GM19238 (cell line): Measurements from ENCODE around the gene LHX4.

Experiments used
- DNase-seq: peaks from one replicate; pipeline ENCODE4 v3.0.0; 2011; ENCODE audit warnings: low spot score; ENCODE audit not compliant: insufficient read length

Gene LHX4

DNA sequence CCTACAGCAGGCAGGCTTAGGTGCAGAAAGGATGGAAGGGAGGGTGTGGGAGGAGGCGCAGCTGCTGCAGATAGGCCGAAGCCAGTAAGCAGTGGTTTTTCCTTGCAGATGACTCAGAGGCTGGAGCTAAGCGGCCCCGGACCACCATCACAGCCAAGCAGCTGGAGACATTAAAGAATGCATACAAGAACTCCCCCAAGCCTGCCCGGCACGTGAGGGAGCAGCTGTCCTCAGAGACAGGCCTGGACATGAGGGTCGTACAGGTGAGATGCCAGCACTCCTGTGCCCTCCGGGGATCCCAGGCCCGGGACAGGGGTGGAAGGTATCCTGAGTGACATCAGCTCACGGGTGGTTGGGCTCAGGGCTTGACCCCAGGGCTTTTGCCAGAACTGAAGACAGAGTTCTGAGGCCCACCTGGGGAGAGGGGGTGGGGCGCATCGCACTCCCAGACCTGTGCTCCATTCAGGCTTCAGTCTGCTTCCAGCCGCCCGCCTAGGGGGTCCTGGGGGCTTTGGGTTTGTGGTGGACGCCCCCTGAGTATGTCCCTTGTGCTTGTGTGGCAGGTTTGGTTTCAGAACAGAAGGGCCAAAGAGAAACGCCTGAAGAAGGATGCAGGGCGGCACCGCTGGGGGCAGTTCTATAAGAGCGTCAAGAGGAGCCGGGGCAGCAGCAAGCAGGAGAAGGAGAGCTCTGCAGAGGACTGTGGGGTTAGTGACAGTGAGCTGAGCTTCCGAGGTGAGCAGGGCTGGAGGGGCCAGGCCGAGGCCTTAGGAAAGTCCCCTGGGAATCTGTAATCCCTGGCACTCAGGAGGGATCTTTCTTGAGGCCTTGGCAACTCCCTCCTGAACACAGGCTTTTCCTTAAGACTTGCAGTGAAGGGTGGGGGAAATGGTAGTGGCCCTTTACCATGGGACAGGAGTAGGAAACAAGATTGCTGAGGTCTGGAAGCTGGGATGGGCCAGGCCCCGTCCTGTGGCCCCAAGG lies 41.5 kb downstream of the LHX4 start:
- no peak for DNase-seq

DNA sequence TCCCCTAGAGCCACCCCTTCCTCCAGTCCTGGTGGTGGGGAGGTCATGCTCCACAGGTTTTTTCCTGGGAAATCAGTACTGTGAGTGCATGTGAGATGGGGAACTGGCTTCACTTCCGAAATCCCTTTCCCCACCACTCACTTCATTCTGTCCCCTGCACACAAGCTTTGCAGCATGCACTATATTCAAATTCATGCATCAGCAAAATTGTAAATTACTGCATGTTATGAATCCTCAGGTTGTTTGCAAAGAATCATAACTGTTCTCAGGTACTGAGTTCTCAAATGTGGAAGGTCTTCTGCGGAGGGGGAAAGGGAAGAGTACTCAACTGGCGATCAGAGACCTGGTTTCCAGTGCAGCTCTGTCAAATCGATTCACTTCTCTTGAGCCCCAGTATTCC lies 42.3 kb downstream of the LHX4 start:
- no peak for DNase-seq

DNA sequence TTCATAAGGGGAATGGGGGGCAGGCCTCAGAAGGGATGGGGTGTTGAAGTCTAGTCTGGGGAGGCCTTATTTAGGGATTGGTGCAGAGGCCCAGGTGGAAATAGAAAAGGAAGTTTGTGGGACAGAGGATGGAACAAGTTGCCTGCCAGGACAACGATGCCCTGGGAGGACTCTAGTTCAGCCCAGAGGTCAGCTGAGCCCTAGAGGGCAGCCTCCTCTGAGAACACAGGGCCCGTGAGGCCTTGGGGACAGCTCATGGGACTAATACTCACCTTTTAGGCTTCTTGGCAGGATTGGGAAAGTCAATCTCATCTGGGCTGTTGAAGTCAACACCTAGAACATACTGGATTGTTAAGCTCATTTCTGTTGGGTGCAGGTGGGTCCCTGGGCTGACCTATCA lies 43.0 kb downstream of the LHX4 start:
- no peak for DNase-seq

DNA sequence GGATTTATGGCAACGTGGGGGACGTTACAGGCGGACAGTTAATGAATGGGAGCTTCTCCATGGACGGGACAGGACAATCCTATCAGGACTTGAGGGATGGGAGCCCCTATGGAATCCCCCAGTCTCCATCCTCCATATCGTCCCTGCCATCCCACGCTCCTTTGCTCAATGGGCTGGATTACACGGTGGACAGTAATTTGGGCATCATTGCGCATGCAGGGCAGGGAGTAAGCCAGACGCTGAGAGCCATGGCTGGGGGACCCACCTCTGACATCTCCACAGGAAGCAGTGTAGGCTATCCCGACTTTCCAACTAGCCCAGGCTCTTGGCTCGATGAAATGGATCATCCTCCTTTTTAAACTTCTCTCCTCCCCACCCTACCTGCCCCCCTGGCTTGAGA lies 44.2 kb downstream of the LHX4 start:
- no peak for DNase-seq

DNA sequence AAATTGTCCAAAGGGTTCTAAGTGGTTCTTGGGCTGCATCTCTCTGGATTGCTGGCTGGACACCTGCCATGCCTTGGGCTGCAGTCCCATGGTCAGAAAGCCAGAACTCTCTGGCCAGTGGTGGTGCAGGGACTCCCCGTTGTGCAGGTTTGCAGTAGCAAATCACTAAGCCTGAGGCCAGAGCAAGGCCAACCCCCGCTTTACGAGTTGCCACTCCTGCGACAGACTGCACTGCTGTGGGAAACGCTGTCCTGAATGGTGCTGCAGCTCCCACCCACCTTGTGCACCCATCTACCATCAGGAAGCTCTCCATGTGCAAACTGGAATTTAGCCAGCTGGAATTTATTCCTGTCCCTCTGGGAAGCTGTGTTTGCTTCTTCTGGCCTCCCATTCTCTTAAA lies 45.7 kb downstream of the LHX4 start:
- no peak for DNase-seq

DNA sequence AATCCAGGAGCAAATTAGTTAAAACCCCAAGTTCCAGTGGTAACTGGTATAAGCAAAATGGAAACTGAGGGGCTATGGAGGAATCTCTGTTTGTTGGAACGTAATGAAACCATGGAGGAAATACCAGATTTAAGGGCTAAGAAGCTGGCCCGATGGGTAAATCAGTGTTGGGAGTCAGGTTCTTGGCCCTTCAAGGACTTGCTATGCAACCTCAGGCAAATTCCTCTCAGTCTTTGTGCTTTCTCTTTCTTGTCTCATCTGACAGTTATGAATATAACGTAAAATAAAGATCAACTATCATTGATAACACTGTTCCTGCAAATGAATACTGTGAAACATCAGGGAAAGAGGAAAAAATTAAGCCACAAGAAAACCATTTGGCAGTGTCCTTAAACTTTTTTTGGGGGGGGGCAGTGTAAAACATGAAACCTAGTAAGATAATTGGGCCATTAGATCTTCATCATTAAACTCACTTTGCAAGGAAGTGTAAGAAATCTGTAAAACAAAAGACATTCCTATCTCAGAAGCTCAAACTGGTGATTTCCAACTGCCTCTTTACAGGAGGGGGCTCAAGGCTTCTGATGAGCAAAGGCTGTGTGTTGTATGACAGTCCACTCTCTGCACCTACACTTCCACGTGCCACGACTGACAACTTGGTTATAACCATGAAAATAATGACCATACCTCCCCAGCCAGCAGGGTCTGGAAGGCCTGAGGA lies 47.6 kb downstream of the LHX4 start:
- DNase-seq, result no peak

DNA sequence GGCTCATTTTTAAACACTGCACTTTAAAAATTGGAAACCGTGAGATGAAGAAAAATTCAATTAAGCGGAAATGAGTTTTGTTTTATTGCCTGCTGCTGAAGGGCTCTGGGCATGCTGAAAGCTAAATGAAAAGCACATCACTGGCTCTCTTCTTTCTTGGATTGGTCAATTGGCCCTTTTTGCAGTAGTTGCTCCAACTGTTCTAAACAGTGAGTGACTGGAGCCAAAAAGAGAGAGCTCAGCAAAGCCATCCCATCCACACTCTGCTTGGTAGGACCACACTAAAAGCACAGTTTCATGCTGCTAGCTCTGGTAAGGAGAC lies 48.1 kb downstream of the LHX4 start:
- DNase-seq, result no peak

DNA sequence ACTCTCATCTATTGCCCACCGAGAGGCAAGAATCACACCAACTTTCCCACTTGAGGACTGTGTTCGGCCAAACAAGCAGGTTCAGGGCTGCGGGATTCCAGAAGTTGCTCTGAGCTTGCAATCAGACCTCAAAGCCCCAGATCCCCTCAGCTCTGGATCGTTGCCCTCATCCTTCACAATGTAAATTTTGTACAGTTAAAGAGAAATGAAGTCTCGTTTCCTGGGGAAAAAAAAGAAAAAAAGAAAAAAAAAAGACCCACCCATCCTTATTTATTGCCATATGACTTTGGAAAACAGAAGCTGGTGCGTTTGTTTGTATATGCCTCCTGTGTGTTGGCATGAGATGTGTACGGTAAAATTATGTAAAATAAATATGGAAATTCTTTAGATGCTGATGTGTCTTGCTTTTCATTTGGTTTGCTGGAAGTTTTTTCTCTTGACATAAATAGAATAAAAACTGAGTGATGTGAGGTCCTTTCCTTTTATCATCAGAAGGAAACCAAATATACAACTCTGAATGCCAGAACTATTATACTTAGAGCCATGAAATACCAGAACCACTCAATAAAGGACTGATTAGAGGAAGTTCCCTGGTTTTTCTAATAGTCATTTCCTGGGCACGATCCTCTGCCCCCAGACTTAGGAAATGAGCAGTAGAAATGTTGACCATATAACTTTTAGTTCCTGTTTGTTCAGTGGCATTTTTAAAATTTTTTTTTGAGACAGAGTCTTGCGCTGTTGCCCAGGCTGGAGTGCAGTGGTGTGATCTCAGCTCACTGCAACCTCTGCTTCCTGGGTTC lies 48.7 kb downstream of the LHX4 start:
- DNase-seq, result no peak

DNA sequence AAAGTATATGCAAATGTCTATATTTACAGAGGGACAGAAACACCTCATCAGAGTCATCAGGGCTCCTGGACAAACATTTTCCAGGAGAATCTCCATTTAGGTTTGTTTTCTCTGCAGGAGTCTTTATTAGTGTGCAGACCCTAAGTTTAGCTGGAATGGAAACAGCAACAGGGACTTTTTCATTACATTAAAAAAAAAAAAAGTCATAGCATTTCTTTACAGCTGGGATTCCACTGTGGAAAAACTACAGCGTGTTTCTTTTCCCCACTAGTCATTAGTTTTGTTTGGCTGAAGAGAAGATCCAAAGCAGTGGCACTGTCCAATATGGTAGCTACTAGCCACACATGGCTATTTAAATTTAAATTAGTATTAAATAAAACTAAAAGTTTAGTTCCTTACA lies 49.6 kb downstream of the LHX4 start:
- no peak for DNase-seq

DNA sequence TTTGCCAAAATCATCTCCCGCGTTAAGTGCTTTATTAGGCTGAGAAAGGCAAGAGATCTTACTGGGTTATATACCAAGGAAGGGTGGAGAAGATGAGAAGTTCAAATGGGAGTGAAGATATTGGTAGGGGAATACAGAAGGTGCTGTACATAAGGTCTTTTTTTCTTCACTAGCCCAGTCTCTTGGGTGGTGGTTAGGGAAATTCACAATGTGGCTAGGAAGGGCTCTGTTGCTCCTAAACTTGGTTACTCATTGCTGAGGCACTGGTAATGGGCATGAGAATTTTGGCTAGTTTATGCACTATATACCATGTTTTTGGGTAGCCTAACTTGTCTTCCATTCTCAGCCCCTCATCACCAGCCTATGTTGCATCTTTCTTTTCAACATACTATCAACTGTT lies 50.6 kb downstream of the LHX4 start:
- DNase-seq, result no peak

DNA sequence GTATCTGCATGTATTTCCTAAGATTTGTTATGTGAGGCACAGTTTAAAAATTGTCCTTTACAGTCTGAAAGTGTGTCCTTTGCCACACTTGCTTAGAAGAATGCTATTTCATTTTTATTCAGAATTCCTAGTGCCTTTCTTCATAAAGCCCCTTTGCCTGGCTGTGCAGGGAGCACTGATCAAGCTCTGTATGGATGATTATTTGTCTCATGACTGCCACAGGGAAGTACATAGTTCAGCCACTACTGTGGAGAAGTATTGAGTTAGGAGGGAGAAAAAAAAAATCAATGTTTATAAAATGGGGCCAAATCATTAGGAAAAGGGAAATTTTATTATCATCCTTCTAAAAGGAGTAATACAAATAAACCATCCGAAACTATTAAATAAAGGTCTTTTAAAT lies 51.4 kb downstream of the LHX4 start:
- no peak for DNase-seq

DNA sequence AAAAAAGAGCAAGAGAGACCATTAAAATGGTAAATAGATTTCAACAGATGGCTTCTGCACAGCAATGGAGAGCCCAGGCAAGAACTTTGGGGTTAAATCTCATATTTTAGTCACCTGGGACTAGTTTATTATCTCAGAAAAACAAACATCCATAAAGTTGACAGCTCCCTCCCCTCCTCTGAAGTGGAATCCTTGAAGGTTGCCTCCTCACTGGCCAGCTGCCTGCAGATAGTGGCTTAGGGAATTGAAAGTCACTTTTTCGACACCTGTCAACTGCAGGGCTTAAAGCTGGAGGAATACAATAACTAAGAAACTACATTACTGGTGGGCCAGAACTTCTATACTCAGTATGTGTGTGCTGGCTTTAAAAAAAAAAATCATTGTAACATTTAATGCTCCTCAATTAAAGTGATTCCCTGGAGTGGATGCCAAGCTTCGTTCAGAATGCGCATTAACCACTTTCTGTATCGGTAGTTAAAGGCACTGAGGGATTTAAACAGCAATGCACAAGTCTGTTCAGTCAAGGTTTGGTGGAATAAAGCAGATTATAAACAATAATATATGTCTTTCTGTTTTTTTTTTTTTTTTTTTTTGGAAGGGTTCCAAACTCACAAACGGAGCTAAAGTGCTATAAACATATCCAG lies 52.5 kb downstream of the LHX4 start:
- DNase-seq, result no peak

DNA sequence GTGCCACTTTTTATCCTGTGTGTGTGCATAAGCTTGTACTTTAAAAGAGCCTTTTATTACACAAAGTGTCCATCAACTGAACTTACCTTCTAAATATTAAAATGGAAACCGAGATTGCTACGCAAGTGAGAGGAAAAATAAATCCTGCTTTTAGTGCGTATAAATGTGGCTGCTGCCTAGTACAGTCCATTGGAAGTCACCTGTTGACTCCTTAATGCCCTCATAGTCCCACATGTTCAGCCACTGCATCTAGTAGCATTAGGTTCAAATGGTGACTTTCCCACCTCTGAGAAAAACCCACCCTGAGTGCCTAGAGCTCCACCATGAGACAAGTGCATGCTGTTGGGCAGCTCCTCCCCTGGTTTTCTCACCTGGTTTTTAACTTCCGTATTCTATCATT lies 53.0 kb downstream of the LHX4 start:
- DNase-seq, result no peak

DNA sequence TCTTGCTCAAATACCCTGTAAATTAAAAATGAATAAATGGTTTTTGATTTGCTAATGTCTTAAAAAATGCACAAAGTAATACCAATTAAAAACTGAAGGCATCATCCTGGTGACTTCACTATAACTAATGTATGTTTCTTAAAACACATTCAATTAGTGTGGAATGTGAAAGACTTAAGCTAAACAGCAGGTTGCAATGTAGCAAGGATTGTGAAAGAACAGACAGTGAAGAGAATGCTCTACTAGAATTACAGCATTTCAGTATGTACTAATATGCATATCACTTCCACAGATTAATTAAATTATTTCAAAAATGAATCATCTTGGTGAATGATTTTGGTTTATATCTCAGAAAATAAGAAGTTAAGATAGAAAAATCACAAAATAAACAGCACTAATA lies 56.4 kb downstream of the LHX4 start:
- DNase-seq, result no peak

DNA sequence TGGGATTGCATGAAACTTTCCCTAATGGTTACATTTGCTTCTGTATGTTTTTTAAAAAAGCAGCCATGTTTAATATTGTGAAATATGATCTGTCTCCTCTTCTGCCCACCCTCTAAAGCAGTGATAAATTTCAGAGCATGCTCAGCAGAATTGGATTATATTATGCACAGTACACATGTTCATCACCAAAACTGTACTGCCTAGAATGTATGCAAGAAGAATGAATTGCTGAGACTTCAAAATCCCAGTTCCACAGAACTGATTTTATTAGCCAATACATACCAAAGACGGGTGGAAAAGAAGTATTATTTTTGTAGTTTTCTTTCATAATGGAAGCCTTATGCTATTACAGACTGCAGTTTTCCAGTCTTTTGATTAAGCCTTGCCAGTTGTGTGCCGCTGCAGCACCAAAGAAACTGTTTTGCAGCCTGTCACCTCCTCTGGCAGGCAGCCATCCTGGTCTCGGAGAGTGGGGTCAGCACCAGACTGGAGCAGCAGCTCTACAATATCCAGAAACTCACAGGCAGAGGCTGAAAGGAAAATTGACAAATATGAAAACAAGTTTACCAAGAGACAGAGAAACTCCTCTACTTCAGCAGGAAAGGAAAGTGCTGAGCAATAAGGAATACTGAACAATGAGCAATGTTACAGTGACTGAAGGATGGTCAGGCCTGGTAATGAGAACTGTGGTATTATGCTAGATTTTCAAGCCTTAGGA lies 58.1 kb downstream of the LHX4 start:
- no peak for DNase-seq

DNA sequence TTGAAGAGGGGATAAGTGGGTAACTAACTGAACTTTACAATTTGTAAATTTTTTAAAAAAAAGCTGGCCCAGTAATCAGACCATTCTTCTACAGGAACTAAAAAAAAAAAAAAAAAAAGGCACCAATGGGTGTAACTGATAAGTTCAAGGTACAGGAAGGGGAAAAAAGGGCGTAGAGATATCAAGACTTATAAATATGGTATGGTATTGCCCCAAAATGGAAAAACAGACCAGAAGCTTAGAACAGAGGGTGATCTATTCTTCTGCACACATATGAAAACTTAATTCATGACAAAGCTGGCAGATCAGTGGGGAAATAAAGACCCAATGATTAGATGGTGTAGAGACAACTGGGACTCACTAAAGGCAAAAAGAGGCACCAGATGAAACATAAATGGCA lies 58.9 kb downstream of the LHX4 start:
- DNase-seq, result no peak

DNA sequence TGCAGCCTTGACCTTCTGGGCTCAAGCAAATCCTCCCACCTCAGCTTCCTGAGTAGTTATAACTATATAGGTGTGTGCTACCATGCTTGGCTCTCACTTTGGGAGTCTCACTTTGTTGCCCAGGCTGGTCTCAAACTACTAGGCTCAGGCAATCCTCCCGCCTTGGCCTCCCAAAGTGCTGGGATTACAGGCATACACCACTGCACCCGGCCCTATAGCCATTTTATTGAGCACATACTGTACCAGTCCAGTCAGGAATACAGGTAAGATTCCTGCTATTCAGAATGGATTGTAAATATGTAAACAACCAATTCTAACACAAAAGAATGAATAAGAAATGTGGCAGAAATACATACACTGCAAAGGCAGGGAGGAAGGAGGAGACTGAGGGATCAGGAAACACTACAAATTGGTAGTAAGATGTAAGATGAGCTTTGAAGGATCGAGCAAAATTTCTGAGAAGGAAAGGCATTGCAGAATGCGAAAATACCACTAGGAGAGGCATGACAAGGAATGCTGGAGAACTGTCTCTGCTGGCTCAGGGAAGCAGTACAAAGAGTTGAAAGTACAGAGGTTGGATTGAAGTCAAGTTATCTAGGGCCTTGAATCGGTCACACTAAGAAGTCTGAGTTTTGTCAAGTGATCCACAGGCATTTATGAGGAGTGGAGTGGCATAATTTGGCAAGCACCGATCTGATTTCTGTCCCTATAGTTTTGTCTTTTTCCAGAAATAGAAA lies 60.4 kb downstream of the LHX4 start:
- no peak for DNase-seq

DNA sequence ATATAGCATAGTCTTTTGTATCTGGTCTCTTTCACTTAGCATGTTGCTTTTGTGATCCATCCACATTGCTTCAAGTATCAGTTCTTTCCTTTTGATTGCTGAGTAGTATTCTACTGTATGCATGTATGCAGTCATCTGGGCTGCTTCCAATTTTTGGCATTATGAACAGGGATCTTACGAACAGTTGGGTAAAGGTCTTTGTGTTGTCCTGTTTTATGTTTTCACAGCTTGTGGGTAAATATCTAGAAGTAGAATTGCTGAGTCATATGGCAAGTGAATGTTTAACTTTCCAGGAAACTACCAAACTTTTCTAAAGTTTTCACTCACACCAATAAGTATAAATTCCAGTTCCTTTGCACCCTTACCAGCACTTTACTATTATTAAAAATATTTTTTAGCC lies 60.9 kb downstream of the LHX4 start:
- no peak for DNase-seq

DNA sequence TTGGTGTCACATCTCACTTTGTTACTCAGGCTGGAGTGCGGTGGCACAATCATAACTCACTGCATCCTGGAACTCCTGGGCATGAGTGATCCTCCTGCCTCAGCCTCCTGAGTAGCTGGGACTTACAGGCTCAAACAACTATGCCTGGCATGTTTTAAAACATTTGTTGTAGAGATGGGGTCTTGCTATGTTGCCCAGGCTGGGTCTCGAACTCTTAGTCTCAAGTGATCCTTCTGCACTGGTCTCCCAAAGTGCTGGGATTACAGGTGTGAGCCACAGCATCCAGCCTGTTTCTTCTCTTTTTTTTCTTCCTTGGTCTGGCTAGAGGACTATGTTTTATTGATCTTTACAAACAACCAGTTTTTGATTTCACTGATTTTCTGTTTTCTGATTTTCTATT lies 64.6 kb downstream of the LHX4 start:
- DNase-seq, result no peak

DNA sequence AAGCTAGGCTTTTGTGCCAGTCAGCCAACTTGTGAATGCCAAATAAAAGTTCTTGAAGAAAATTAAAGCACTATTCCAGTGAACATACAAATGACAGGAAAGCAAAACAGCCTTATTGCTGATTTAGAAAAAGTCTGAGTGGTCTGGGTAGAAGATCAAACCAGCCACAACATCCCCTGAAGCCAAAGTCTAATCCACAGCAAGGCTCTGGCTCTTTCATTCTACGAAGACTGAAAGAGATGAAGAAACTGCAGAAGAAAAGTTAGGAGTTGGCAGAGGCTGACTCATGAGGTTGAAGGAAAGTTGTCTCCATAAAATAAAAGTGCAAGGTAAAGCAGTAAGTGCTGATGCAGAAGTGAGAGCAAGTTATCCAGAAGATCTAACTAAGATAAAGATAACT lies 65.9 kb downstream of the LHX4 start:
- DNase-seq, result no peak
